Activated naive CD8-positive, alpha-beta T cell treated with anti-CD3 and anti-CD28 coated beads, Interleukin-2, amount 50 U/mL, for 24 hours (primary cell): ENCODE data around the gene ABCA3.
A peak's percentile ranks its signal among the peaks of the same experiment; 100 is the strongest.
"Not testable (repeated sequence)": the region's sequence is repeated elsewhere in the genome, so short reads cannot be mapped to it uniquely, and the experiment has no call there.

Experiments
- ATAC-seq: fragments of 150-1000 bp; cut with Tn5 transposase; one replicate; pipeline ENCODE4 v1.10.0; 2021
- DNase-seq: peaks from one replicate; pipeline ENCODE4 v3.0.0; 2021
- H3K27ac Mint-ChIP-seq: one replicate; pipeline ENCODE4 v1.8.0; 2021; ENCODE audit warnings: mild to moderate bottlenecking, mixed read lengths
- H3K27me3 Mint-ChIP-seq: one replicate; pipeline ENCODE4 v1.8.0; 2021; ENCODE audit warnings: mixed read lengths
- H3K36me3 Mint-ChIP-seq: one replicate; pipeline ENCODE4 v1.8.0; 2021; ENCODE audit warnings: low read depth, mixed read lengths
- H3K4me1 Mint-ChIP-seq: one replicate; pipeline ENCODE4 v1.8.0; 2021; ENCODE audit warnings: mixed read lengths
- H3K4me3 Mint-ChIP-seq: one replicate; pipeline ENCODE4 v1.8.0; 2021; ENCODE audit warnings: mild to moderate bottlenecking, moderate library complexity, mixed read lengths
- H3K9me3 Mint-ChIP-seq: one replicate; pipeline ENCODE4 v1.8.0; 2021; ENCODE audit warnings: mixed read lengths

Gene ABCA3

DNA sequence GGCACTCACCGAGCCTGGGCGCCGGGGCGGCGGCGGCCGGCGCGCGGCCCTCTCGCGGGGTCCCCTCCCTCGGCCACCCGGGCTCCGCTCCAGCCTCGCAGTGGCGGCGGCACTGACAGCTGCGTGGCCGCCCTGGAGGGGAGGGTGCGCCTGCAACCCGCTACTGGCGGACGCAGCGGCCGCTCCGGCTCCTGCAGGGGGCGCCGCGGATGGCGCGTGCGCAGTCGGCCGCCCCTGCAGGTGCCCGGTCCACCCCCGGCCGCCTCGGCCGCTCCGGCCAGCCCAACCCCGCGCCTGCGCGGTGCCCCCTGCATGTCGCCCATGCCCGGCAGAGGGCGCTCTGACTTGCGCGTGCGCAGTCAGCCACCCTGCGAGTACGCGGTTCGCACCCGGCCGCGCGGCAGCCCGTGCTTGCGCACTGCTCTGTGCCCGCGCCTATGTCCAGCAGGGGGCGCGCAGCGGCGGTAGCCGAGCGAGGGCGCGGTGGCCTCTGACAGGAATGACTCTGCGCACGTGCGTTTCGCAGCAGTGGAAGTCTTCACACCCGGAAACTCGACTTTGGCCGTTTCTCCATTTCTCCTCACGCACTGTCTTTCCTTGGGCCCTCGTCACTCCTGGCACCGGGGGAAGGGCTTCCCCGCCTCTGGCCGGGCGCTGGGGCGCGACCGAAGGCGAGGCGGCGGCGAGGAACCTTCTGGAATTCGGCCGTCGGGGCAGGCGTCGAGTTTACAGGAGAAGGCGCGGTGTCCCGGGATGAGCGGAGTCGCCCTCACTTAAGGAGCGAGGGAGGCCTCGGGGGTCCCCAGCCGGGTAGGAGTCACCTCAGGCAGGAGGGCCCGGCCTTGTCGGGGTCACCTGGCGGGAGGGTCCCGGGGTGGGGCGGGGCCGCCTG lies at the start of gene ABCA3:
ABCA3 (minus strand) TSS at position 165 of the 892 bp plus-strand sequence. CDS start 14,262 bp downstream, outside the sequence.
- H3K27me3 Mint-ChIP-seq = peaks cover 20% of the 10 kb centered on the region
- DNase-seq = peak; percentile 97
- H3K36me3 Mint-ChIP-seq = peaks cover 2% of the 10 kb centered on the region
- H3K27ac Mint-ChIP-seq = peak within 1 kb of the TSS; percentile 62
- no peaks in the 10 kb centered on the region for H3K9me3 Mint-ChIP-seq
- H3K4me3 Mint-ChIP-seq = peak within 1 kb of the TSS; percentile 85
- H3K4me1 Mint-ChIP-seq = peaks cover 17% of the 10 kb centered on the region
- ATAC-seq = peak; percentile 92

GRCh38 chr16:2388875-2389433 lies 48.4 kb upstream of the ABCA3 start:
- DNase-seq = no peak
- H3K27me3 Mint-ChIP-seq = peaks cover 6% of the 10 kb centered on the region
- H3K36me3 Mint-ChIP-seq = no peaks in the 10 kb centered on the region
- ATAC-seq = peak; percentile 49
- H3K9me3 Mint-ChIP-seq = no peaks in the 10 kb centered on the region
- H3K27ac Mint-ChIP-seq = no peak overlapping the region
- no peaks in the 10 kb centered on the region for H3K4me1 Mint-ChIP-seq
- H3K4me3 Mint-ChIP-seq = no peak overlapping the region

DNA sequence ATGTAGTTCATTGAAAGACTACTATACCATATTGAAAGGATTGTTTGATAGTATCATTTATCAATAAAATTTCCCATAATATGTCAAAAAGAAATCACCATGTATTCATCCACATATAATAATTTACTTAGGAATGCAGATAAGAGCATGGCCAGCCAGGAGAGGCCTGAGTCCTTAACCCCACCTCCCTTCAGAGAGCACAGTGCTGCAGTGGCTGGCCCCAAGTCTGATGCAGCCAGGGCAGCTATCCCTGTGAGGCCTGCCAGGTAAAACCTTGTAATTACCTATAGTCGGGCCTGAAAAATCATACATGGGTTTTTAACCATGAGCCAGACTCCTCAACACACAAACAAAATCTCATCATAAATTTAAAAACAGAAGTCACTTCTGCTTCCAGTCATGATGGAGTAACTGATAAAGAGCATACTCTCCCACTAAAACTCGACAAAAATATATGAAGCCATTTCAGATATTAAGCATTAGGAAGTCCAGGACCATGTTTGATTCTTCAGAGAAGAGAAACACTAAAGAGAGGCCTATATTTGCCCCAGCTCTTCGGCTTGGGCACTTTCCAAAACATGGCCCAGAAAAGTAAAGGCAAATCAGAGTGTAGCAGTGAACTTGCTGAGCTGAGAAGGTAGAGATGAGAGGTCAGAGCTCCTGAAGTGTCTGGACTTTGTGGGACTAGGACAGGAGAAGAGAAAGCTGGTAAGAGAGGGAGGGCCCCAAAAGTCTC lies 47.8 kb upstream of the ABCA3 start:
- Mint-ChIP-seq H3K36me3 (no peaks in the 10 kb centered on the region), H3K27me3 (peaks cover 6% of the 10 kb centered on the region)
- no peak for ATAC-seq

DNA sequence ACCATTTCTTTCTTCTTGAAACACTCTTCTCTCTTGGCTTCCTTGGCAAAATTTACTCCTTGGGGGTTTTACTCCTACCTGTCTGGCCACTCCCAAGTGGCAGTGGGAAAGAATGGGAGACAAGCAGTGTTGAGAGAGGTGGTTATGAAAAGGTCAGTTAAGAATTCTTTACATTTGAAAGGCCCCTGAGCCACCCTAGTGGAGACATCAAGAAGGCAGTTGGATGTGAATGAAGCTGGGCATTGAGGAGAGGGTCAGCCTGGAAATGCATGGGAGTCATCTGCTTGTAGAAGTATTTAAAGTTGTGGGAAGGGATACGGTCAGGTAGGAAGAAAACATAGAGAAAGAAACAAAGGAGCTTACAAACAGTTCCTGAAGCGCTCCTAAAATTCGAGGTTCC lies 46.5 kb upstream of the ABCA3 start:
- no peak overlapping the region for H3K27ac Mint-ChIP-seq

More for the DNA sequence above, 47.8 kb upstream of the ABCA3 start:
- H3K27ac Mint-ChIP-seq = no peak overlapping the region
- DNase-seq = no peak
- no peaks in the 10 kb centered on the region for H3K9me3 Mint-ChIP-seq
- no peak overlapping the region for H3K4me3 Mint-ChIP-seq
- no peaks in the 10 kb centered on the region for H3K4me1 Mint-ChIP-seq

GRCh38 chr16:2385982-2386381 lies 45.5 kb upstream of the ABCA3 start:
- not testable (repeated sequence) for DNase-seq, H3K27ac Mint-ChIP-seq, H3K36me3 Mint-ChIP-seq, ATAC-seq, H3K4me1 Mint-ChIP-seq, H3K9me3 Mint-ChIP-seq, H3K4me3 Mint-ChIP-seq
- peaks cover 12% of the 10 kb centered on the region for H3K27me3 Mint-ChIP-seq

More for the DNA sequence above, 46.5 kb upstream of the ABCA3 start:
- H3K4me3 Mint-ChIP-seq = no peak overlapping the region
- DNase-seq (no peak), ATAC-seq (no peak)
- no peaks in the 10 kb centered on the region for H3K4me1 Mint-ChIP-seq
- H3K9me3 Mint-ChIP-seq = no peaks in the 10 kb centered on the region
- H3K36me3 Mint-ChIP-seq = no peaks in the 10 kb centered on the region
- peaks cover 12% of the 10 kb centered on the region for H3K27me3 Mint-ChIP-seq

DNA sequence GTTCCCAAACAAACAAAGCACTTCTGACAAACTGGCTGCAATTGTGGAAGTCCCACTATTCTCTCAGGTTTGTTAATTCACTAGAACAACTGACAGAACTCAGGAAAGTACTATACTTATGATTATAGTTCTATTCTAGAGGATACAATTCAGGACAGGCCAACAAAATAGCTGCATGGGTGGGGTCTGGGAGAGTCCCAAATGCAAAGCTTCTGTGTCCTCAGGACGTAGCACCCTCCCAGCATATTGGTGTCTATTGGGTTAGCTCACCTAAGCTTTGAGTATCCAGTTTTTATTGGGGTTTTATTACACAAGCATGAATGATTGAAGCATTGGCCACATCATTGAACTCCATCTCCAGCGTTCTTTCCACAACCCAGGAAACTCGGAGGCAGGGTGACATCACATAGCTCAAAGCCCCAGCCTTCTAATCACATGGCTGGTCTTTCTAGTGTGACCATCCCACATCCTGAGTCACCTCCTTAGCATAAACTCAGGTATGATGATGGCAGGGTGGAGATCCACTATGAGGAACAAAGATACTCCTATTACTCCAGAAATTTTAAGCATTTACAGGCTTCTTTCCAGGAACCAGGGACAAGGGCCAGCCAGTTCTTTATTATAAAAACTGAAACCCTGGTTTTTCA lies 44.8 kb upstream of the ABCA3 start:
- Mint-ChIP-seq H3K27ac (no peak overlapping the region), H3K27me3 (peaks cover 12% of the 10 kb centered on the region), H3K4me3 (no peak overlapping the region), H3K4me1 (no peaks in the 10 kb centered on the region), H3K9me3 (no peaks in the 10 kb centered on the region), H3K36me3 (no peaks in the 10 kb centered on the region)
- ATAC-seq (no peak), DNase-seq (no peak)

DNA sequence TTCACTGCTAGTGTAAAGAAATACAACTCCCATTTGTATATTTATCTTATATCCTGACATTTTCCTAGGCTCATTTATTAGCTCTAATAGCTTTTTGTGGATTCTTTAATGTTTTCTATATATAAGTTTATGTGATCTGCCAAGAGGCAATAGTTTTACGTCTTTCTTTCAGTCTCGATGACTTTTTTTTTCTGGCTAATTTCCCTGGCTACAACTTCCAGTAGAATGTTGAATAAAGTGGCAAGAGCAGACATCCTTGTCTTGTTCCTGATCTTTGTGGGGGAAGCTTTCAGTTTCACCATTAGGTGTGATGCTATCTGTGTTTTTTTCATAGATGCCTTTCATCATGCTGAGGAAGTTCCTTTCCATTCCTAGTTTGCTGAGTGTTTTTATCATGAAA lies 43.9 kb upstream of the ABCA3 start:
- DNase-seq = no peak
- no peaks in the 10 kb centered on the region for H3K36me3 Mint-ChIP-seq
- H3K4me3 Mint-ChIP-seq = no peak overlapping the region

DNA sequence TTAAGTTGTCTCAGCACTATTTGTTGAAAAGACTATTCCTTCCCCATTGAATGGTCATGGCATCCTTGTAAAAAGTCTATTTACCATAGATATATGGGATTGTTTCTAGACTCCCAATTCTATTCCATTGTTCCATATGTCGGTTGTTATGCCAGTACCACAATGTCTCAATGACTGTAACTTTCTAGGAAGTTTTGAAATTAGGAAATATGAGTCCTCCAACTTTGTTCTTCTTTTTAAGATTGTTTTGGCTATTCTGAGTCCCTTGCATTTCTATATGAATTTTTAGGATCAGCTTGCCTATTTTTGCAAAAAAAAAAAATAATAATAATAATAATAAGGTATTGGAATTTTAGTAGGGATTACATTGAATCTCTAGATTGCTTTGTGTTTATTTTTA lies 43.0 kb upstream of the ABCA3 start:
- no peaks in the 10 kb centered on the region for H3K9me3 Mint-ChIP-seq
- no peaks in the 10 kb centered on the region for H3K36me3 Mint-ChIP-seq
- no peak overlapping the region for H3K27ac Mint-ChIP-seq
- H3K4me3 Mint-ChIP-seq = no peak overlapping the region
- H3K27me3 Mint-ChIP-seq = peaks cover 12% of the 10 kb centered on the region
- no peaks in the 10 kb centered on the region for H3K4me1 Mint-ChIP-seq
- DNase-seq = no peak
- no peak for ATAC-seq

More for the DNA sequence above, 43.9 kb upstream of the ABCA3 start:
- no peaks in the 10 kb centered on the region for H3K4me1 Mint-ChIP-seq
- no peaks in the 10 kb centered on the region for H3K9me3 Mint-ChIP-seq
- no peak for ATAC-seq
- no peak overlapping the region for H3K27ac Mint-ChIP-seq
- peaks cover 12% of the 10 kb centered on the region for H3K27me3 Mint-ChIP-seq

- no peaks in the 10 kb centered on the region for H3K9me3 Mint-ChIP-seq
- no peak overlapping the region for H3K27ac Mint-ChIP-seq
- no peaks in the 10 kb centered on the region for H3K36me3 Mint-ChIP-seq
- peaks cover 1% of the 10 kb centered on the region for H3K27me3 Mint-ChIP-seq
- DNase-seq (no peak), ATAC-seq (no peak)
- no peaks in the 10 kb centered on the region for H3K4me1 Mint-ChIP-seq
- no peak overlapping the region for H3K4me3 Mint-ChIP-seq
Observed at GRCh38 chr16:2374644-2375043, 34.1 kb upstream of the ABCA3 start.

GRCh38 chr16:2373176-2373575 lies 32.6 kb upstream of the ABCA3 start:
- H3K27me3 Mint-ChIP-seq = peaks cover 5% of the 10 kb centered on the region
- no peak overlapping the region for H3K4me3 Mint-ChIP-seq
- no peaks in the 10 kb centered on the region for H3K4me1 Mint-ChIP-seq
- no peaks in the 10 kb centered on the region for H3K36me3 Mint-ChIP-seq
- H3K27ac Mint-ChIP-seq = no peak overlapping the region
- DNase-seq (no peak), ATAC-seq (no peak)
- no peaks in the 10 kb centered on the region for H3K9me3 Mint-ChIP-seq

GRCh38 chr16:2372684-2373083 lies 32.2 kb upstream of the ABCA3 start:
- Mint-ChIP-seq H3K9me3 (no peaks in the 10 kb centered on the region), H3K36me3 (no peaks in the 10 kb centered on the region), H3K27ac (no peak overlapping the region), H3K4me1 (no peaks in the 10 kb centered on the region), H3K4me3 (no peak overlapping the region), H3K27me3 (peaks cover 7% of the 10 kb centered on the region)
- ATAC-seq = no peak
- DNase-seq = no peak

GRCh38 chr16:2371421-2371820 lies 30.9 kb upstream of the ABCA3 start:
- Mint-ChIP-seq H3K27ac (no peak overlapping the region), H3K4me1 (no peaks in the 10 kb centered on the region), H3K27me3 (peaks cover 7% of the 10 kb centered on the region), H3K36me3 (no peaks in the 10 kb centered on the region), H3K9me3 (no peaks in the 10 kb centered on the region), H3K4me3 (no peak overlapping the region)
- ATAC-seq = no peak
- DNase-seq = no peak

- Mint-ChIP-seq H3K4me1 (no peaks in the 10 kb centered on the region), H3K27me3 (peaks cover 10% of the 10 kb centered on the region), H3K4me3 (no peak overlapping the region), H3K36me3 (no peaks in the 10 kb centered on the region), H3K9me3 (no peaks in the 10 kb centered on the region), H3K27ac (no peak overlapping the region)
- ATAC-seq = no peak
- no peak for DNase-seq
Observed at GRCh38 chr16:2370721-2371120, 30.2 kb upstream of the ABCA3 start.

DNA sequence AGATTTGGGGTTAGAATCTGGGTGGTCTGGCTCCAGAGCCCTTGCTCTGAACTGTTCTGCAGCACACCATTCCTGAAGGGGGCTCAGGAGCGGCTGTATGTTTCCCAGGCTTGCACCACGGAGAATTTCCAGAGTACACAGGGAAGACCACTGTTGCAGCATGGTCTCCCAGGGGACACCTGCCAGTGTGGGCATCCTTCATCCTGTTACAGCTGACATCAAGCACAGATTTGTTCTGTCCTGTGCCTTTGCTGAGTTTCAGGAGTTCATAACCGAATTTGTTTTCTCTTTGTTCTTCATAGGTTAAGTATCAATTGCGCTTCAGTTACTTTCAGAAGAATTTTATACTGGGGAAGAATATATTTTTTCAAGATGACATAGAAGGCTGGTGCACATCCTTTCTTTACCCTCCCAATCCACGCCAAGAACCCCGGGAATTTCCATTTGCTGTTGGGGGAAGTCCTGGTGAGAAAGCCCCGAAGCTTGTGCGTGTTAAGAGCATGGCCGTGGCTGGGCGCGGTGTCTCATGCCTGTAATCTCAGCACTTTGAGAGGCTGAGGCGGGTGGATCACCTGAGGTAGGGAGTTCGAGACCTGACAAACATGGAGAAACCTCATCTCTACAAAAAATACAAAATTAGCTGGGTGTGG lies 26.3 kb upstream of the ABCA3 start:
- Mint-ChIP-seq H3K27ac (no peak overlapping the region), H3K36me3 (no peaks in the 10 kb centered on the region), H3K27me3 (peaks cover 17% of the 10 kb centered on the region), H3K4me1 (no peaks in the 10 kb centered on the region), H3K9me3 (no peaks in the 10 kb centered on the region), H3K4me3 (no peak overlapping the region)
- DNase-seq = no peak
- ATAC-seq = no peak
